ENCODE data around the gene BRSK1.
A peak's percentile ranks its signal among the peaks of the same experiment; 100 is the strongest.

BRSK1 gene

DNA sequence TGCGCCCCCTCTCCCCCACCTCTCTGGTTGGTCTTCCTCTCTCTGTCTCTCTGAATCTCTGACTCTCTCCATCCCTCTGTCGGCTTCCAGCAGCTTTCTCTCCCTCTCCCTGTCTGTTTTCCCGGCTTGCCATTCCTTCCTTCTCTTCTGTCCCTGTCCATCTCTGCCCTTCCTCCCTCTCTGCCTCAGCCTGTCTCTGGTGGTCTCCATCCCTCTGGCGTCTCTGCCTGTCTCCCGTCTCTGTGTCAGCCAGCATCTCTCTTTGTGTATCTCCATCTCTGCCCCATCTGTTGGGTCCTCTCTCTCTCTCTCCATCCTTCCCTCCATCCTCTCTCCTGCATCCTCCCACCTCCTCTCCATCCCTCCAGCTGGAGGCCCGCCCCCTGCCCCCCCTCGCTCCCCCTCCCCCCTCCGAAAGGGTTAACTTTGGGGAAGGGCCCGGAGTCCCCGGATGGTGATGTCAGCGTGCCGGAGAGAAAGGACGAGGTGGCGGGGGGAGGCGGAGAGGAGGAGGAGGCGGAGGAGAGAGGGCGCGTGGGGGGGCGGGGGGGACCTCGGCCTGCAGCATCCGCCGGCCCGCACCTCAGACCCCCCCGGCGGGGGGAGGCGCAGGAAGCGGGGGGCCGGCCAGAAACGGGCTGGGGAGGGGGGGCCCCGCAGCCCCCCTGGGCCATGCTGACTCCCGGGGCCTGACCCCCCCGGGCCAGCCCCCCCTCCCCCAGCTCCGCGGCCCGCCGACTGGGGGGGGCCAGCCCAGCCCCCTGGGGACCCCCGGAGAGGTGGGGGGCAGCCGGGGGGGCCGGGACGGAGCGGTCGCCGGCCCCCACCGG, at the start of gene BRSK1:
BRSK1 (plus strand) TSS at position 450 of the 830 bp plus-strand sequence. CDS start 446 bp downstream, outside the sequence.
- peak; percentile 74 for DNase-seq

DNA sequence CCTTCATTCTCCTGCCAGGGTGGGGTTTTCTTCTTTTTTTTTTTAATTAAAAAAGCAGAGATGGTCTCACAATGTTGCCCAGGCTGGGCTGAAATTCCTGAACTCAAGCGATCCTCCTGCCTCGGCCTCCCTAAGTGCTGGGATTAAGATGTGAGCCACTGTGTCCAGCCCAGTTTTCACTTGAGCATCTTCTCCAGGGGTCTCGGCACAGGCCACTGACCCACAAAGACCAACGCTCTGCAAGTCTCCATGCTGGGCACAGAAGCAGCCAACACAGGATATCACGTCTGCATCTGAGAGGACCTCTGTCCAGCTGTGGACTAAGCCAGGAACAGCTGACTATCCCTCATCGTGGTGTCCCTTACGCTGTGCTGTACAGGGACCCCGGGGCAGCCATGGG, 45.8 kb upstream of the BRSK1 start:
- no peak for DNase-seq

DNA sequence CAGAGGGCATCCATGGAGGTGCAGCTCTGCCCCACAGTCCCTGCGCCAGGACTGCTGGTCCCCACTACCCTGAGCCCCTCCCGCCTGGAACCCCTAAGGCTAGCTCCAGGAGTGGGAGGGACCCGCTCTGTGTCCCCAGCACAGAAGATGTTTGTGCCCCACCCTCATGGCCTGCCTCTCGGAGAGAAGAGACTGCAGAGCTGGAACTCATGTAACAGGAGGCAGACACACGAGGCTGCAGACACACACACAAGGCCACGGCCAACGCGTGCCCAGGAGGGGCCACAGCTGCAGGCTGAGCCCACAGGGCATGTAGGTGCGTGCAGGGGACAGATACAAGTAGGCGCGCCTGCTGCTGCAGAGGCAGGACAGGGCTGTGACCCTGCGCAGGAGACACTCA, 44.8 kb upstream of the BRSK1 start:
- DNase-seq, result no peak

DNA sequence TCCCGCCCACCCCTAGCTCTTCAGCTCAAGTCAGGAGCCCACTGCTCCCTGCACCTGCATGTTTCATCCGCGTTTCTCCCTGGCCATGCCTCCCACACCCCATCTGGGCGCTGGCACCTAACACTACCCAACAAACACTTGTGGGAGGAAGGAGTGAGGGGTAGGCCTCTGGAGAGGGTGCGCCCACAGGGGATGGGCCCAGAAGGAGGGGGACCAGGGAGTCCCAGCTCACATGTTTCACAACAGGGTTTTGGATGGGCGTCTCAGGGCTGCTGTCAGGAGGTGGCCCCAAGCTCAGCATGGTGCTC, 43.1 kb upstream of the BRSK1 start:
- DNase-seq, result no peak

DNA sequence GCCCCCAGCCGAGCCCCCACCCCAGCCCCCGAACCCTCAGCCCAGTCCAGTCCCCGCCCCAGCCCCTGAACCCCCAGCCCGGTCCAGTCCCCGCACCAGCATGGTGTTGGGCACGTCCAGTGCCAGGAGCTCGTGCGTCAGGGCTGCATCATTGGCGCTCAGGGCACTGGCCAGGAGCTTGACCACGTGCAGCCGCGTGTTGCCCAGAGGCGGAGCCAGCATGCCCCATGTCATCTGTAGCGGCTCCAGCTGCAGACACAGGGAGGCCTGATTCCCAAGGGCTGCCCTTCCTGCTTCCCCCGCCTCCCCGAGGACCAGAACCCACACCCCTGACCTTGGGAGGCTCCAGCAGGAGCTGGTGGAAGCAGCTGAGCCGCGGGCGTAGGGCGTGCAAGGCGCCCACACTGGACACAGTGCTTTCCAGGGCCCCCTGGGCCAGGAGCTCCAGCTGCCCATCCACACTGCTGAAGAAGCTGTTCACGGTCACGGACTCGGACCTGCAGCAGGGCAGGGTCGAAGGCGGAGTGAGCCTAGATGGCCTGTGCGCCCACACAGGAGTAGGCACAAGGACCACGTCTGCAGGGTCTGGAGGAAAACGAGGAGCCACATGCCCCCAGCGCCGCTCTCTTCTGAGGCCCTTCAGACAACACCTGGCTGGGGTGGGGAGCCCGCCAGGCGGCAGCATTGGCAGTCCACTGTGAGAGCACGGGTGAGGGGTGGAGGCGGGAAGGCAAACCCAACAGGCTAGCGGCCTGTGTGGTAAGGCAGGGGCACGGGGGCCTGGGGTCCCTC, 42.5 kb upstream of the BRSK1 start:
- no peak for DNase-seq

DNA sequence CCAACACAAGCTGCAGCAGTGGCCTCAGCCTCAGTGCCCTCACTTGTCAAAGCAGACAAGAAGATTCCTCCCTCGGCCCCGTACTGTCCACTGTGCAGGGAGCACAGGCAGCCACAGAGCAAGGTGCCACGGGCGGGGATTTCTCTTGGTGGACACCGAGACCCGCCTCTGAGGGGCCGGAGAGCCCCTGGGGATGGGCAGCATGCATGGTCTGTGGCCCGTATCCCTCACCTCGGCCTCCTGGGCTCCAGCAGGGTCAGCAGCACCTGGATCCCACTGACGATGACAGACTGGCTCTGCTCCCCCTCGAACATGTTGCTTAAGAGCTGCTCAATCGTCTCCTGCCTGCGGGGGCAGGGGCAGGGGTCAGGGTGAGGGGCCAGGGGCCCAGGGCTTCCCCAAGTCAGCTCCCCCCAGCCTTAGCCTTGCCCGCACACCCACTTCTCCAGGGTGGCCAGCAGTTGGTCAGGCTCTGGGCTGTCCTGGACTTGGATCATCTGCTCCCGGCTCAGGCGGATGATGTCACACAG, 41.8 kb upstream of the BRSK1 start:
- no peak for DNase-seq

DNA sequence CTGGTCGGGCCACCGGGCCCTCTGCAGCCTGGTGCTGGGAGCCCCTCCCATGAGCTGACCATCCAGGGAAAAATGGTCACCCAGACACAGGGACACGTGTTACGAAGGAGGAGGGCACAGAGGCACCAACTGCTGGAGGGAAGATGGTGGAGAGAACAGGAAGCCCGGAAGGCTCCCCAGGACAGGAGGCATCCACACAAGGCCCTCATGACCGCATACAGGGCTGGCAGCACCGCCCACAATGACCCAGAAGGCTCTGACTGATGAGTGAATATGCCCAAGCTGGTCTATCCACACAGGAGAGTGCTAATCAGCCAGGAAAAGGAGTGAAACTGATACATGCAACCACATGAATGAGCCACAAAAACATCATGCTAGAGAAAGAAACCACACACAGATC, 41.3 kb upstream of the BRSK1 start:
- DNase-seq, result no peak

DNA sequence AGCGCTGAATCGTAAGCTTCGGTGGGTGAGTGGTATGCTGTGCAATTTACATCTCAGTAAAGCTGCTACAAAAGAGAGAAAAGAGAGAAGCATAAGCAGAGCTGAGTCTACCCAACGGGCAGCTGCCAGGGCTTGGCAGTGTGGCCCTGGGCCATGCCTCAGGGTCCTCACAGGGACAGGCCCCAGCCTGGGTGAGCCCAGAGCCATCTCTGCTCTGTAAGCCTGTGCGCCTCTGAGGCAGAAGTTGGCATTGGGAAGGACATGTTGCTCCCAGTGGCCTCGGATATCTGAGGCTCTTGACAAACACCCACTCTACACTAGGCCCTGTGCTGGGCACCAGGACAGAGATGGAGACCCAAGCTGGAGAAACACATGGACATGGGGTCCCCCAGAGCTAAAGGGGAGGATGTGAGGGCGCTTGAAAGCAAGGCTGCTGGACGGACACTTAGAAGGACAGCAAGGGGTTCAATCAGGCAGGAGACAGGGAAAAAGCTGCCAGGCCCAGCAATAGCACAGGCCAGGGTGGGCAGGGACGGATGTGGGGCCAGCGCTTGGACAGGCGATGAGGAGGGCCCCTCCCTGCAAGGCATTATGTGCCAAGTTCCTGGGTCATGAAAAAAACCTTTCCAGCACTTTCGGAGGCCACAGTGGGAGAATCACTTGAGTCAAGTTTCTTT, 39.7 kb upstream of the BRSK1 start:
- DNase-seq, result no peak

DNA sequence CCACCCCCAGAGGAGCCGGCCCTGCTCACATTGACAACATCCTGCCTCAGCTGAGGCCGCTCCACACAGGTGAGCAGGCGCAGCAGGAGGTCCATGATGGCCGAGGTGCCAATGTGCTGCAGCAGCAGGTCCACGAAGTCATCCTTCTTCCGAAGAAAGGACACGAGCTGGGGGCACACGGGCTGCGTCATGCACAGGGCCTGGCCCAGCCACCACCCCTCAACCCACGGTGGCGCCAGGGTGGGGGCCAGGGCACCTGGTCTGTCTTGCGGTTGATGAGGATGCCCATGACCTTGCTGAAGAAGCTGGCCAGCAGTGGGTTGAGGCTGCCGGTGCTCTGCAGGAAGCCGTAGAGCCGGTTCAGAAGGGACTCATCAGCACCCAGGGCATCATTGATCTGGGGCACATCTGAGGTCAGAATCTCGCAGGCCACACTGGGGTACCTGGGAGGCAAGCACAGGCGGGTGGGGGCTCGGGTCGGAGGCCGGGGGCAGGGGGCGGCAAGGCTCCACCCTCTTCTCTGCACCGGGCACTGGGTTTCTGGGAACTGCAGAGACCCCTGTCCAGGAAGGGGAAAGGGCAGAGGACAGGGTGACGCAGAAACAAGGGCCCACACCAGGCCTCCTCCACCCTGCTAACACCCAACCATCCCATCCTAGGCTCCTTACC, 38.4 kb upstream of the BRSK1 start:
- no peak for DNase-seq

DNA sequence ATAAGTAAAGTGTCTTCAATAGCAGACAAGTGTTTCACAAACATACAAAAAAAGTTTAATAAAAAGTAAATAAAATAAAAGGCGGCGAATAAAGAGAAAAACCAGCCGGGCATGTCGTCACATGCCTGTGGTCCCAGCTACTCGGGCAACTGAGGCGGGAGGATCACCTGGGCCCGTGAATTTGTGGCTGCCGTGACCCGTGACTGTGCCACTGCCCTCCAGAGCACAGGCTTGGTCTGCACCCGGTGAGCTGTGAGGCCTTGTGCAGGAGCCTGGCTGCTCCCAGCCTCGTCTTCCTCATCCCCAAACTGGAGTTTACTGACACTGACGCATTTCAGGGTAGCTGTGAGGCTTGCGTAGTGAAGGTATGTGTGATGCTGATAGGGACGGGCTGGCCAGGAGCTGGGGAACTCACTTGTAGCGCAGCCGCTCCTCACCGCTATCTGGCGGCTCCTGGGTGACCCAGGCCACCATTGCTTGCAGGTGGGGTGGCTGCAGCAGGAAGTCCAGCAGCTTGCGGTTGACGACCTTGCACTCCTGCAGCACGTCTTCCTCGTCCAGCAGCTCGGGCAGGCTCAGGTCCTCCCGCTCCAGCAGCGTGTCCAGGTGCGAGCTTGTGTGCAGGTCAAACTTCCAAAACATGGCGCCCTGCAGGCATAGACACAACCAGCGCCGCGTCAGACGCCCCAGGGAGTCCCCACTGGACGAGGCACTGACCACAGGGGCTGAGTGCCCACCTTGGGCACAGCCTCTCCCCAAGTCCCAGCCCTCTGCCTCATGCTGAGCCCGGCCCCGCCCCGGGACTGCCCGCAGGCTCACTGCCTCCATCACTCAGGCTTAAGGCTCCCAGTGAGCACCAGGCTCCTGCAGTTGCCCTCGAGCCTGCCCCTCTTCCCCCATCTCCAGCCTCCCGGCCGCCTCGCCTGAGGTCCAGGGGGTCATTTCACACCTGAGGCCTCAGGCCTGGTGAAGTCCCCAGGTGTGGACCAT, 37.0 kb upstream of the BRSK1 start:
- DNase-seq, result no peak

DNA sequence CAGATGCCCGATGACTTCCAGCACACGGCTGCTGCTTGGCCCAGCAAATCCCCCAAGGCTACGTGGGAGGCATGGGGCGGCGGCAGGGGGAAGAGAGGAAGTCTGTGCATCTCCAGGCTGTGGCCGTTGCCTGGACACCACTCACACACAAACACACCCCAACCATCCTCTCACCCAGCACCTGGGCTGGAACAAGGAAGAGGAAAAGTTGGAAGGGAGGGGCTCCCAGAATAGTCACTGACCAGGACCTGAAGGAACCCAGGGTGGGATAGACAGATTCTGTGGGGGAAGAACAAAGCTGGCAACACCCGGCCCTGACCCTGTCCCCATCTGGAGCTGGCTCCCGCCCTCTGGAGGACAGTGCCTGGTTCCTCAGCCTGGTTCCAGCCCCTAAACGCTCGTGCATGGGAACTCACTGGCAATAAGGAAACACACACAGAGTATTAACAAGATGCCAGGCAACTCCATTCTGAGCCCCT, 36.1 kb upstream of the BRSK1 start:
- DNase-seq, result no peak

DNA sequence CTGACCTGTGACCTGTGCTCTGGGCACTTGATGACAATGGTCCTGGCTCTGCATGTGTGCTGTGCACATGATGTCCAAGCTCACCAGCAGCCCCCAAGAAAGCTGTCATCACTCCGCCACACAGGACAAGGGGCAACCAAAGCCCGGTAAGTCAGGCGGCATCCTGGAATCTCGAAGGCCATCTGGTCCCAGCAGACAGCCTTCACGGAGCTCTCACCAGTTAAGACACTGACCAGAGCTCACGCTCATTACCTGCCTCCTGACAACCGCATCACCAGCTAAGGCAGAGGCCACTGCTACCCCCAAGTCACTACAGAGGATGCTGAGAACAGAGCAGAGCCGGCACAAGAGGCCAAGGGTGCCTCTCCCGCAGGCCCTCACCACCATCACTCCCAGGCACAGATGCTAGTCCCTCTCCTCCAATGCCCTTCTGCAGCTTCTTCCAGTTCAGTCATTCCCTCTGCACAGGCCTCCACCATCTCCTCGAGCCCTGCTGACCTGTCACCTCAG, 35.6 kb upstream of the BRSK1 start:
- no peak for DNase-seq

DNA sequence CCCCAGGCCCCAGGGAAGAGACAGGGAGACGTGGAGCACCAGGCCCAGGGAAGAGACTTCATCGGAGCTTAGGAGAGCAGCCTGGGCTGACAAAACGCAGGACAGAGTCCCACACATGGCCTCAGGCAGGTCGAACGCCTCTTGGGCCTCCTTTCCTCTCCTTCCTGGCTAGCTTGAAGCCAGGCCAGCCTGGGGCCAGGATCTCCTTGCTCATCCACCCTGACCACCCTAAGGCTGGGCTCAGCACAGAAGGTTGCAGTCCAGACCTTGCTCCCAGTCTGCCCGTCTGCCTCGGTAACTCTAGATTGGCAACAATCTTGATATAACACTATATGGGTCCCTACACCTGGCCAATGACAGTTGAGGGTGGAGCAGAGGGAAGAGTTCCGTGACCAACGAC, 35.1 kb upstream of the BRSK1 start:
- no peak for DNase-seq

DNA sequence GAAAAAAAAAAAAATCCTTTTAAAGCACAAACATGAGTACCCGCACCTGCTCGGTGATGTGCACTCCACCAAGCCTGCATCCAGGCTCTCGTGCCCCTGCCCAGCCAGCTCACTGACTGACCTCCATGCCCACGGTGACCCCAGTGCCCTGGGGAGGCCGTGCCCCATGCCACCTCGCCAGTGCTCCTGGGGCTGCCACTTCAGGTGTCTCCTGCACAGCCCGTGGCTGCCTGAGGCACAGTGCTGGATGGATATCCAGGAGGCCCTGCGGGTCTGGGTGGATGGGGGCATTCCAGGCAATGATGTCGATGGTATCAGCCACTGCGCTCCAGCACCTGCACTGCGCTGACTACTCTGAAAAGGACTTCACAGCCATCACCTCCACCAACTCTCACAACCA, 34.0 kb upstream of the BRSK1 start:
- DNase-seq, result no peak

DNA sequence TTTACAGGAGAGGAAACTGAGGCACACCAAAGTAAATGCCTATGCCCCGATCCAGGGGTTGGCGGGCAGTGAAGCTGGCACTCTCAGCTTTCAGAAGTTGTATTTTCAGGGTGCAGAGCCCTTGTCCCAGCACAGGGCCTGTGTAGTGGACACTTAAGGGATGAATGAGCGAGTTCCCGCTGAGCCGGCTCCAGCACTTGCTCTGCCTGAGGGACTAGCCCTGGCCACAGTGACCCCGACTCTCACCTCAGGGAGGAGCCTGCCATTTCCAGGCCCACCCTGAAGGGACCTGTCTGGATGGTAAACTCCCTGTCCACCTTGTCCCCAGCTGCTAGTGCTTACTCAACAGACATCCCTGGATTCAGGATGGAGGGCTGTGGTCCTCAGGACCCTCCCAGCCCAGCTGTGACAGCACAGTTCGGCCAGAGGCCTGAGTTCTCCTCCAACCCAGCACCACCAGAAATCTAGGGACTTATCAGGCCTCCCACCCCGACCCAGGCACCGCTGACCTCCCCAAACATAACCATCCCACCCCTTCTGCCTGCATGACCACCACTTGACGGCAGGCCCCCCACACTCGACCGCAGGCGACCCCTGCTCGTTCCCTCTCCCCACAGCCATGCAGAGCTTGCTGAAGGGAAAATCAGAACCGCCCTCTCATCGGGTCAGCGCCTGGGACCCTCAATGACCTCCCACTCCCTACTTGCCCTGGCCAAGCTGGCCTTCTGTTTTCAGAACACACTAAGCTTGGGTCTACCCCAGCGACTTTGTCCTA, 33.3 kb upstream of the BRSK1 start:
- no peak for DNase-seq

DNA sequence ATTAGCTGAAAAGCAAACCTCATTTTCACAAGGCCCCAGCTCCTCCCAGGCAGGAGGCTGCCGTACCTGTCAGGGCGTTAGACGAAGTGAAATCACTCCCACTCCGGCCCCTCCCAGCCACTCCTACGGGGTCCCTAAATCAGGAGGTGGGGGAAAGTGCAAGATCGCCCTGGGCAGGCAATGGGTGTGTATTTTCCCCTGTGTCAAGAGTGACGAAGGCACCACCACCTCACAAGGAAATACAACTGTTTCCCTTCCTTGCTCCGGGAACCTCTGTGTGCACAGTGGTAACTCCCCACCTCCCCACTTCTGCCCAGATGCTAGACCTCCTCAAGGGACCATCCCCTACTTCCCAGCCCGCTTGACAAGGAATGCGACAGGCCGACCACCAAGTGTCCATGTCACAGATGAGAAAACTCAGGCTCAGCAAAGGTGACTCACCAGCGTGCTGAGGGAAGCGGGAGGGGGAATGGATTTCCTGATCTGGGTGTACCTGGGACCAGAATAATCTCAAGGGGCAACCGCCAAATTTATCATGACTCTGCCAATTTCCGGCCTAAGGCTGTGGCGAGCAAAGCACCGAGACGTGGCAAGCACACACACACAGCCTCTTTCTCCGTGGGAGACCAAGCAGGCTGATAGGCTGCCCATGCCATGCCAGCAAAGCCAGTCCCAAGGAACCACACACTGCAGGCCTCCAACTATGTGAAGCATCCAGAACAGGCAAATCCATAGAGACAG, 32.3 kb upstream of the BRSK1 start:
- peak; percentile 60 for DNase-seq

DNA sequence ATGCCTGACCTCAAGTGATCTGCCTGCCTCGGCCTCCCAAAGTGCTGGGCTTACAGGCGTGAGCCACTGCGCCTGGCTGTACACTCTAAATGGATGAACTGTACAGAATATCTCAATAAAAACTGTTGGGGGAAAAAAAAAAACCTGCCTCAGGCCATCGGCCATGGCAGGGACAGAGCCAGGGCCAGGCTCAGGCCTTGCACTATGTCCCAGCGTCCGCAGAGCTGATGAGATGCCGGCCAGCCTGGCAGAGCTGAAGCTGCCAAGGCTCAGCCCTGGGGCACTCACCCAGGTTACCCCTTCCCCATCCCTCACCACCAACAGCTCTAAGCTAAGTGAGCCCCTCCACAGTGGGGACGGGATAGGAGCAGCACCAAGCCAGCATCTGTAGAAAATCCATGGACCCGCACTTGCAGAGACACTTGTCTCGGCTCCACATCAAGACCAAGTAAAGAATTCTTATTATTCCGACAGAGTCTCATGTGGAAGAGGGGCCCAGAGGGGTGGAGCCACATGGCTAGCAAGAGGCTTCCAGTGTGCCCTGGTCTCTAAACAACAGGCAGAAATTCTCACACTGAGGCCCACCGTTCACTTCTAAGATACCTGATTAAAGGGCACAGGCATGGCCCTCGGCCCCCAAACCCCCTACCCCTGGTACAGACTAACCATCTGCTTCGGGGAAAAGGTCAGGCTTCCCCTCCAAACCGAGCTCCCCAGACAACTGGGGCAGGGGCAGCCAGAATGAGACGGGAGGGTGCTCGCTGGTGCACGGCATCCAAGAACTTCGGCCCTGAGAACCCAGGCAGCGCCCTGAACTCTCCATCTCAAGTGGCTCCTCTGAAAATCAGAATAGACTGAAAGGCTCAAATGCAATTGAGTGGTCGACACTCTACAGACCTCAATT, 30.8 kb upstream of the BRSK1 start:
- DNase-seq, result no peak

DNA sequence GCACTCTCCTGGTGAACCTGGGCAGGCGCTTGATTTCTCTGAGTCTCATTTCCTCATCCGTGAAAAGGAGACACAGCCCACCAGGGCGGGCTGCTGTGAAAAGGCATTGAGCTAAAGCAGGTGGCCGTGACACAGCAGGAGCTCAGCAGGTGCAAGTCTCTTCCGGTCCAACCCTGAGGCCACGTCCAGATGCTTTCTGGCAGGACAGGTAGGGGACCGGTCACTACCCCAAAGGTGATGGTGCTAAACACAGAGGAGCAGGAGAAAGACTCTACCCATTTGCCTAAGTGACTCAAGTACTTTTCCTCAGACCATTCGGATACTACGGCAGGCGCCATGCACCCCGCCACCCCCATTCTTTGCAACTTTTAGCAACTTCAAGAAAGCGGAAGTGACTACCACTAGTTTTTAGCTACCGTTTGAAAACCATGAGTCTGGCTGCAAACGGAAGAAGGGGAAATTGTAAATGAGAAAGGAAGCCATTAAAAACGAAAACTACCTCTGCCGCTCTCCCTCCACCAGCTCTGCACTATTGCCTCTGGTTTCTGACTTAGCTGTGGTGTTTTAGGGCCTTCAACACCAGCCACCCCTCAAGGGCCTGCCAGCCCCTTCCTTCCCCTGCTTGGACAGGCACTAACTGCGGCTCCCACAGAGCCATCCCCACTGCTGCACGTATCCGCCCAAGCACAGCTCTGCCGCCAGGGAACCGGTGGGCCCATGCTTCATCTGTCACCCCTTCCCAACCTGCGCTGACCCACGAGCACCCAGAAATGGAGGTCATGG, 29.8 kb upstream of the BRSK1 start:
- DNase-seq, result peak; percentile 78

Data from CD4-positive, alpha-beta T cell treated with Interleukin-17A for 1 hour (primary cell).